Measurements from ENCODE around the gene NUP35.

The NUP35 gene

DNA sequence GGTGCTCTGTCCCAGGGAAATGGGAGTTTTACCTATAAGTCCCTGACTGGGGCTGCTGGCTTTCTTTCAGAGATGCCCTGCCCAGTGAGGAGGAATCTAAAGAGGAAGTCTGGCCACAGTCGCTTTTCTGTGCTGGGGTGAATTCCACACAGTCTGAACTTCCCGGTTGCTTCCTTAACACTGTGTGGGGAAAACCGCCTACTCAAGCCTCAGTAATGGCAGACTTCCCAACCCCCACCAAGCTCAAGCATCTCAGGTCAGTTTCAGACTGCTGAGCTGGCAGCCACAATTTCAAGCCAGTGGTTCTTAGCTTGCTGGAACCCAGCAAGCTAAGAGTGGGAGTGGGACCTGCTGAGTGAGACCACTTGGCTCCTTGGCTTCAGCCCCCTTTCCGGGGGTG, 54.9 kb downstream of the NUP35 start:
- no peak overlapping the region for H4K12ac ChIP-seq (ENCODE audit: low read depth, low read length)
- H2BK5ac ChIP-seq (ENCODE audit: low read depth, low read length, poor library complexity): no peak overlapping the region
- DNase-seq: no peak
- H3K18ac ChIP-seq (ENCODE audit: low read length): no peak overlapping the region
- no peak overlapping the region for H3K14ac ChIP-seq (ENCODE audit: low read length)
- no peaks in the 10 kb centered on the region for H3K9me3 ChIP-seq (ENCODE audit: insufficient read depth, low read depth, low read length)
- no peak overlapping the region for H3K23ac ChIP-seq (ENCODE audit: low read length)
- H3K36me3 ChIP-seq (ENCODE audit: control insufficient read depth in 1 of 2, insufficient read depth in 2 of 2, low read length in 2 of 2): peaks cover 0 to 3% of the 10 kb centered on the region in 2 experiments
- H4K8ac ChIP-seq (ENCODE audit: low read depth, low read length): no peak overlapping the region
- WGBS (ENCODE audit: extremely low coverage, insufficient coverage, insufficient read length): no CpG with 5 or more reads among the region's 4 CpGs
- H2AK5ac ChIP-seq (ENCODE audit: low read length): no peak overlapping the region
- no peak overlapping the region for H3K9ac ChIP-seq (ENCODE audit: low read length)
- H3K27me3 ChIP-seq (ENCODE audit: insufficient read depth, low read length): no peaks in the 10 kb centered on the region
- H3K79me2 ChIP-seq (ENCODE audit: control insufficient read depth, insufficient read depth, low read length, poor library complexity): no peaks in the 10 kb centered on the region
- H3K4ac ChIP-seq (ENCODE audit: low read depth, low read length): no peak overlapping the region
- no peaks in the 10 kb centered on the region for H3K79me1 ChIP-seq (ENCODE audit: low read length)
- no peak overlapping the region for H2BK12ac ChIP-seq (ENCODE audit: low read length)
- H3K4me1 ChIP-seq (ENCODE audit: control insufficient read depth in 1 of 2, insufficient read depth in 2 of 2, low read length in 2 of 2): peaks cover 0 to 4% of the 10 kb centered on the region in 2 experiments
- H2BK120ac ChIP-seq (ENCODE audit: insufficient read depth, low read length, poor library complexity): no peak overlapping the region
- H2AFZ ChIP-seq (ENCODE audit: insufficient read depth, low read length, poor library complexity): no peak overlapping the region
- H3K27ac ChIP-seq (ENCODE audit: low read depth, low read length): no peak overlapping the region
- no peak overlapping the region for H4K91ac ChIP-seq (ENCODE audit: low read depth, low read length)
- H3K4me2 ChIP-seq (ENCODE audit: low read length): no peak overlapping the region
- no peak overlapping the region for H3K4me3 ChIP-seq (ENCODE audit: low read depth, low read length)

DNA sequence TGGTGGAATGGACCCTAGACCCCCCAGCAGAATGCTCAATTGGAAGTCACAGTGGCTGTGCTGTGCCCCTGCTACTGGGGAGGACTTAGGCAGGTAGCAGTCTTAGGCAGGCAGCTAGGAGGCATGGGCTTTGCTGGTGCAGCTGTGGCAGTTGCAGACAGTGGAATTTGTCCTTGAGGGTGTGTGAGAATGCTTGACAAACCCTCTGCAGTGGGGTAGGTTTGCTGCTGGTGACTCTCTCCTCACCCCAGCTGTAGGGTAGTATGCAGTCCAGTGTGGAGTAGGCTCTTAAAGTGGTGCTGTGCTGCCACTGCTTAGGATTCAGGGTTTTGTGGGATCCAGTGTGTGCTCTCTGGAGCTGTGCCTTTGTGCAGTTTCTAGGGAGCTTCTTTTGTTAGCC, 61.3 kb downstream of the NUP35 start:
- H4K8ac ChIP-seq (ENCODE audit: low read depth, low read length): no peak overlapping the region
- no peak overlapping the region for H3K14ac ChIP-seq (ENCODE audit: low read length)
- no peaks in the 10 kb centered on the region for H3K79me2 ChIP-seq (ENCODE audit: control insufficient read depth, insufficient read depth, low read length, poor library complexity)

DNA sequence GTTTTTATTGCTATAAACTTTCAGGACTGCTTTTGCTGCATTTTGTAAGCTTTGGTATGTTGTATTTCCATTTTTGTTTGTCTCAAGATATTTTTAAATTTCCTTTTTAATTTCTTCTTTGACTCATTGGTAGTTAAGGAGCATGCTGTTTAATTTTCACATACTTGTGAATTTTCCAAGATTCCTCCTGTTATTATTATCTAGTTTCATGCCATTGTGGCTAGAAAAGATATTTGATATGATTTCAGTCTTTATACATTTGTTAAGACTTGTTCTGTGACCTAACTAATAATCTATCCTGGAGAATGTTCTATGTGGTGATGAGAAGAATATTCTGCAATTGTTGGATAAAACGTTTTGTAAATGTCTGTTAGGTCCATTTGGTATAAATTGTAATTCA, 62.1 kb downstream of the NUP35 start:
- Histone ChIP-seq H2BK5ac (ENCODE audit: low read depth, low read length, poor library complexity) (no peak overlapping the region), H3K9ac (ENCODE audit: low read length) (no peak overlapping the region), H4K8ac (ENCODE audit: low read depth, low read length) (no peak overlapping the region), H4K12ac (ENCODE audit: low read depth, low read length) (no peak overlapping the region), H3K4ac (ENCODE audit: low read depth, low read length) (no peak overlapping the region), H3K14ac (ENCODE audit: low read length) (no peak overlapping the region), H2BK120ac (ENCODE audit: insufficient read depth, low read length, poor library complexity) (no peak overlapping the region), H3K27me3 (ENCODE audit: insufficient read depth, low read length) (no peaks in the 10 kb centered on the region), H4K91ac (ENCODE audit: low read depth, low read length) (no peak overlapping the region), H3K9me3 (ENCODE audit: insufficient read depth, low read depth, low read length) (no peaks in the 10 kb centered on the region), H2AK5ac (ENCODE audit: low read length) (no peak overlapping the region), H3K18ac (ENCODE audit: low read length) (no peak overlapping the region), H3K27ac (ENCODE audit: low read depth, low read length) (no peak overlapping the region), H3K4me1 (ENCODE audit: control insufficient read depth in 1 of 2, insufficient read depth in 2 of 2, low read length in 2 of 2) (no peaks in the 10 kb centered on the region), H2AFZ (ENCODE audit: insufficient read depth, low read length, poor library complexity) (no peak overlapping the region), H2BK12ac (ENCODE audit: low read length) (no peak overlapping the region), H3K36me3 (ENCODE audit: control insufficient read depth in 1 of 2, insufficient read depth in 2 of 2, low read length in 2 of 2) (peaks cover 4 to 6% of the 10 kb centered on the region in 2 experiments), H3K4me2 (ENCODE audit: low read length) (no peak overlapping the region), H3K4me3 (ENCODE audit: low read depth, low read length) (no peak overlapping the region), H3K79me2 (ENCODE audit: control insufficient read depth, insufficient read depth, low read length, poor library complexity) (no peaks in the 10 kb centered on the region), H3K79me1 (ENCODE audit: low read length) (no peaks in the 10 kb centered on the region), H3K23ac (ENCODE audit: low read length) (no peak overlapping the region)
- no CpG with 5 or more reads among the region's 1 CpG for WGBS (ENCODE audit: extremely low coverage, insufficient coverage, insufficient read length)
- DNase-seq: no peak

More for the DNA sequence above, 61.3 kb downstream of the NUP35 start:
- H3K23ac ChIP-seq (ENCODE audit: low read length): no peak overlapping the region
- no peaks in the 10 kb centered on the region for H3K4me1 ChIP-seq (ENCODE audit: control insufficient read depth in 1 of 2, insufficient read depth in 2 of 2, low read length in 2 of 2)
- no peak overlapping the region for H3K4ac ChIP-seq (ENCODE audit: low read depth, low read length)
- H2BK5ac ChIP-seq (ENCODE audit: low read depth, low read length, poor library complexity): no peak overlapping the region
- H3K9ac ChIP-seq (ENCODE audit: low read length): no peak overlapping the region
- H3K27ac ChIP-seq (ENCODE audit: low read depth, low read length): no peak overlapping the region
- peaks cover 4 to 6% of the 10 kb centered on the region in 2 experiments for H3K36me3 ChIP-seq (ENCODE audit: control insufficient read depth in 1 of 2, insufficient read depth in 2 of 2, low read length in 2 of 2)
- no peak overlapping the region for H4K12ac ChIP-seq (ENCODE audit: low read depth, low read length)
- H4K91ac ChIP-seq (ENCODE audit: low read depth, low read length): no peak overlapping the region
- no peak overlapping the region for H3K18ac ChIP-seq (ENCODE audit: low read length)
- no peak overlapping the region for H2BK120ac ChIP-seq (ENCODE audit: insufficient read depth, low read length, poor library complexity)
- DNase-seq: no peak
- no peaks in the 10 kb centered on the region for H3K9me3 ChIP-seq (ENCODE audit: insufficient read depth, low read depth, low read length)
- no peak overlapping the region for H3K4me3 ChIP-seq (ENCODE audit: low read depth, low read length)
- no peaks in the 10 kb centered on the region for H3K79me1 ChIP-seq (ENCODE audit: low read length)
- H3K27me3 ChIP-seq (ENCODE audit: insufficient read depth, low read length): no peaks in the 10 kb centered on the region
- H2AFZ ChIP-seq (ENCODE audit: insufficient read depth, low read length, poor library complexity): no peak overlapping the region
- no peak overlapping the region for H2AK5ac ChIP-seq (ENCODE audit: low read length)
- no peak overlapping the region for H2BK12ac ChIP-seq (ENCODE audit: low read length)
- H3K4me2 ChIP-seq (ENCODE audit: low read length): no peak overlapping the region

DNA sequence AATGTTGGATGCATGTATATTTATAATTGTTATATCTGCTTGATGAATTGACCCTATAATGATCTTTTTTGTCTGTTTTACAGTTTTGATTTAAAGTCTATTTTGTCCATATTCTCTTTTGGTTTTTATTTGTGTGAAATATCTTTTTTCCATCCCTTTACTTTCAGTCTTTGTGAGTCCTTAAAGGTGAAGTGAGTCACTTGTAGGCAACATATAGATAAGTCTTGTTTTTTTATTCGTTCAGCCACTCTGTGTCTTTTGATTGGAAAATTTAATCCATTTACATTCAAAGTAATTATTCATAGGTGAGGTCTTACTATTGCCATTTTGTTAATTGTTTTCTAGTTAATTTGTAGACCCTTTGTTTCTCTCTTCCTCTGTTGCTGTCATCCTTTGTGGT, 62.5 kb downstream of the NUP35 start:
- WGBS (ENCODE audit: extremely low coverage, insufficient coverage, insufficient read length): no CpG with 5 or more reads among the region's 1 CpG

More for the DNA sequence above, 62.5 kb downstream of the NUP35 start:
- H3K9ac ChIP-seq (ENCODE audit: low read length): no peak overlapping the region
- H3K4me2 ChIP-seq (ENCODE audit: low read length): no peak overlapping the region
- no peak overlapping the region for H3K4me3 ChIP-seq (ENCODE audit: low read depth, low read length)
- H3K4ac ChIP-seq (ENCODE audit: low read depth, low read length): no peak overlapping the region
- H2BK120ac ChIP-seq (ENCODE audit: insufficient read depth, low read length, poor library complexity): no peak overlapping the region
- no peak overlapping the region for H3K18ac ChIP-seq (ENCODE audit: low read length)
- no peak overlapping the region for H2AK5ac ChIP-seq (ENCODE audit: low read length)
- no peak for DNase-seq
- no peaks in the 10 kb centered on the region for H3K79me2 ChIP-seq (ENCODE audit: control insufficient read depth, insufficient read depth, low read length, poor library complexity)
- no peaks in the 10 kb centered on the region for H3K79me1 ChIP-seq (ENCODE audit: low read length)
- H3K27ac ChIP-seq (ENCODE audit: low read depth, low read length): no peak overlapping the region
- H3K9me3 ChIP-seq (ENCODE audit: insufficient read depth, low read depth, low read length): no peaks in the 10 kb centered on the region
- no peak overlapping the region for H4K91ac ChIP-seq (ENCODE audit: low read depth, low read length)
- H3K4me1 ChIP-seq (ENCODE audit: control insufficient read depth in 1 of 2, insufficient read depth in 2 of 2, low read length in 2 of 2): no peaks in the 10 kb centered on the region
- no peak overlapping the region for H2BK12ac ChIP-seq (ENCODE audit: low read length)
- no peak overlapping the region for H3K14ac ChIP-seq (ENCODE audit: low read length)
- no peak overlapping the region for H3K23ac ChIP-seq (ENCODE audit: low read length)
- peaks cover 4 to 6% of the 10 kb centered on the region in 2 experiments for H3K36me3 ChIP-seq (ENCODE audit: control insufficient read depth in 1 of 2, insufficient read depth in 2 of 2, low read length in 2 of 2)
- no peak overlapping the region for H2BK5ac ChIP-seq (ENCODE audit: low read depth, low read length, poor library complexity)
- no peaks in the 10 kb centered on the region for H3K27me3 ChIP-seq (ENCODE audit: insufficient read depth, low read length)
- no peak overlapping the region for H2AFZ ChIP-seq (ENCODE audit: insufficient read depth, low read length, poor library complexity)
- no peak overlapping the region for H4K8ac ChIP-seq (ENCODE audit: low read depth, low read length)
- H4K12ac ChIP-seq (ENCODE audit: low read depth, low read length): no peak overlapping the region
